ENCODE data around the gene PSMC1. TPM values are rescaled to one million over a fixed set of nuclear protein-coding genes. Genes with fewer than 3 reads are reported as not detected.

PSMC1 gene
- polyA plus RNA-seq, 1 donor from 2014 or later: 79.1 TPM

GRCh38 chr14:90302529-90303303 is 46.4 kb downstream of the PSMC1 start:
- Mint-ChIP-seq H3K27ac (peak overlapping the region in 2 of 3 donors; percentile 45 to 51), H3K4me1 (peaks cover 3 to 17% (median 10%) of the 10 kb centered on the region in 3 donors), H3K36me3 (peaks cover 13% of the 10 kb centered on the region), H3K9me3 (no peaks in the 10 kb centered on the region), H3K27me3 (no peaks in the 10 kb centered on the region), H3K4me3 (no peak overlapping the region)

GRCh38 chr14:90303473-90303872 is 47.1 kb downstream of the PSMC1 start:
- Mint-ChIP-seq H3K9me3 (no peaks in the 10 kb centered on the region), H3K27ac (peak overlapping the region in 2 of 3 donors; percentile 1 to 51), H3K36me3 (peaks cover 13% of the 10 kb centered on the region), H3K27me3 (no peaks in the 10 kb centered on the region), H3K4me1 (peaks cover 3 to 17% (median 10%) of the 10 kb centered on the region in 3 donors), H3K4me3 (no peak overlapping the region)

GRCh38 chr14:90304502-90304901 is 48.1 kb downstream of the PSMC1 start:
- no peaks in the 10 kb centered on the region for H3K27me3 Mint-ChIP-seq
- peaks cover 3 to 17% (median 10%) of the 10 kb centered on the region in 3 donors for H3K4me1 Mint-ChIP-seq
- H3K36me3 Mint-ChIP-seq: peaks cover 14% of the 10 kb centered on the region
- no peaks in the 10 kb centered on the region for H3K9me3 Mint-ChIP-seq
- H3K4me3 Mint-ChIP-seq: no peak overlapping the region
- no peak overlapping the region for H3K27ac Mint-ChIP-seq

- H3K36me3 Mint-ChIP-seq: peaks cover 17% of the 10 kb centered on the region
These were observed 48.8 kb downstream of the PSMC1 start for GRCh38 chr14:90305176-90305601.

GRCh38 chr14:90308561-90308960 is 52.2 kb downstream of the PSMC1 start:
- Mint-ChIP-seq H3K4me3 (no peak overlapping the region), H3K27ac (no peak overlapping the region), H3K36me3 (peaks cover 11% of the 10 kb centered on the region), H3K9me3 (no peaks in the 10 kb centered on the region), H3K27me3 (no peaks in the 10 kb centered on the region), H3K4me1 (peaks cover 0 to 6% (median 6%) of the 10 kb centered on the region in 3 donors)

More at GRCh38 chr14:90305176-90305601, 48.8 kb downstream of the PSMC1 start:
- Mint-ChIP-seq H3K9me3 (no peaks in the 10 kb centered on the region), H3K27ac (no peak overlapping the region), H3K4me1 (peaks cover 3 to 17% (median 10%) of the 10 kb centered on the region in 3 donors), H3K27me3 (no peaks in the 10 kb centered on the region), H3K4me3 (no peak overlapping the region)

- Mint-ChIP-seq H3K27ac (peak overlapping the region in 1 of 3 donors; percentile 8), H3K9me3 (no peaks in the 10 kb centered on the region), H3K4me1 (peaks cover 7 to 9% (median 8%) of the 10 kb centered on the region in 3 donors), H3K27me3 (no peaks in the 10 kb centered on the region), H3K4me3 (no peak overlapping the region), H3K36me3 (peaks cover 22% of the 10 kb centered on the region)
These were observed 60.9 kb downstream of the PSMC1 start for GRCh38 chr14:90317286-90317685.

- peaks cover 23% of the 10 kb centered on the region for H3K36me3 Mint-ChIP-seq
These were observed 61.7 kb downstream of the PSMC1 start for GRCh38 chr14:90318016-90318415.

GRCh38 chr14:90319173-90319572 is 62.8 kb downstream of the PSMC1 start:
- Mint-ChIP-seq H3K27ac (no peak overlapping the region), H3K9me3 (no peaks in the 10 kb centered on the region), H3K27me3 (no peaks in the 10 kb centered on the region), H3K36me3 (peaks cover 17% of the 10 kb centered on the region), H3K4me1 (peaks cover 8 to 9% (median 9%) of the 10 kb centered on the region in 3 donors), H3K4me3 (no peak overlapping the region)

More at GRCh38 chr14:90318016-90318415, 61.7 kb downstream of the PSMC1 start:
- Mint-ChIP-seq H3K4me1 (peaks cover 7 to 9% (median 8%) of the 10 kb centered on the region in 3 donors), H3K9me3 (no peaks in the 10 kb centered on the region), H3K27ac (peak overlapping the region in 1 of 3 donors; percentile 27), H3K27me3 (no peaks in the 10 kb centered on the region), H3K4me3 (no peak overlapping the region)

GRCh38 chr14:90319634-90320541 is 63.5 kb downstream of the PSMC1 start:
- Mint-ChIP-seq H3K4me1 (peaks cover 8 to 13% (median 11%) of the 10 kb centered on the region in 3 donors), H3K4me3 (no peak overlapping the region), H3K27me3 (no peaks in the 10 kb centered on the region), H3K36me3 (peaks cover 17% of the 10 kb centered on the region), H3K27ac (no peak overlapping the region), H3K9me3 (peaks cover 0 to under 1% (median 0%) of the 10 kb centered on the region in 3 donors)

GRCh38 chr14:90321891-90322290 is 65.5 kb downstream of the PSMC1 start:
- no peak overlapping the region for H3K4me3 Mint-ChIP-seq
- H3K4me1 Mint-ChIP-seq: peaks cover 10 to 14% (median 12%) of the 10 kb centered on the region in 3 donors
- no peak overlapping the region for H3K27ac Mint-ChIP-seq
- peaks cover 12% of the 10 kb centered on the region for H3K36me3 Mint-ChIP-seq
- H3K27me3 Mint-ChIP-seq: no peaks in the 10 kb centered on the region
- peaks cover 0 to 2% (median 0%) of the 10 kb centered on the region in 3 donors for H3K9me3 Mint-ChIP-seq

Other genes starting within 250 kb of the PSMC1 start
- not detected for gene KCNK13, start 194.6 kb upstream of the PSMC1 start, polyA plus RNA-seq
- 11.6 TPM for gene NRDE2, start 75.4 kb downstream of the PSMC1 start, polyA plus RNA-seq
- gene CALM1, start 140.5 kb downstream of the PSMC1 start, polyA plus RNA-seq: 1,383 TPM